Measurements from ENCODE around the gene SPPL3. TPM values are rescaled to one million over a fixed set of nuclear protein-coding genes. Genes with fewer than 3 reads are reported as not detected.

Gene SPPL3
- total RNA-seq, 1 donor from 2014 or later, result 51.3 TPM

GRCh38 chr12:120814203-120814902, 89.8 kb downstream of the SPPL3 start:
- no peak overlapping the region for H3K4me3 Mint-ChIP-seq (ENCODE audit: unreplicated experiment)
- peaks cover 27% of the 10 kb centered on the region for H3K4me1 Mint-ChIP-seq (ENCODE audit: low read depth)
- no peak for TF ChIP-seq CTCF (IDR thresholded peaks at IDR 0.05)
- DNase-seq (ENCODE audit: low spot score), result no peak
- no peaks in the 10 kb centered on the region for H3K9me3 Mint-ChIP-seq (ENCODE audit: low read depth)
- H3K27me3 Mint-ChIP-seq (ENCODE audit: low read depth), result no peaks in the 10 kb centered on the region
- no peak overlapping the region for H3K27ac Mint-ChIP-seq (ENCODE audit: unreplicated experiment)
- H3K36me3 Mint-ChIP-seq (ENCODE audit: low read depth), result peaks cover 6% of the 10 kb centered on the region

- Mint-ChIP-seq H3K27ac (ENCODE audit: unreplicated experiment) (no peak overlapping the region), H3K27me3 (ENCODE audit: low read depth) (no peaks in the 10 kb centered on the region), H3K36me3 (ENCODE audit: low read depth) (peaks cover 9% of the 10 kb centered on the region), H3K9me3 (ENCODE audit: low read depth) (no peaks in the 10 kb centered on the region), H3K4me1 (ENCODE audit: low read depth) (peaks cover 20% of the 10 kb centered on the region), H3K4me3 (ENCODE audit: unreplicated experiment) (no peak overlapping the region)
- no peak for DNase-seq (ENCODE audit: low spot score)
- no peak for TF ChIP-seq CTCF (IDR thresholded peaks at IDR 0.05)
Observed at GRCh38 chr12:120813588-120814153, 90.5 kb downstream of the SPPL3 start.

GRCh38 chr12:120810021-120810420, 94.1 kb downstream of the SPPL3 start:
- H3K27me3 Mint-ChIP-seq (ENCODE audit: low read depth), result no peaks in the 10 kb centered on the region
- no peak overlapping the region for H3K4me3 Mint-ChIP-seq (ENCODE audit: unreplicated experiment)
- H3K9me3 Mint-ChIP-seq (ENCODE audit: low read depth), result no peaks in the 10 kb centered on the region
- peaks cover 4% of the 10 kb centered on the region for H3K4me1 Mint-ChIP-seq (ENCODE audit: low read depth)
- TF ChIP-seq CTCF (IDR thresholded peaks at IDR 0.05), result no peak
- H3K27ac Mint-ChIP-seq (ENCODE audit: unreplicated experiment), result no peak overlapping the region
- H3K36me3 Mint-ChIP-seq (ENCODE audit: low read depth), result peaks cover 11% of the 10 kb centered on the region
- DNase-seq (ENCODE audit: low spot score), result no peak

- H3K27me3 Mint-ChIP-seq (ENCODE audit: low read depth), result no peaks in the 10 kb centered on the region
- TF ChIP-seq CTCF (IDR thresholded peaks at IDR 0.05), result no peak
- H3K9me3 Mint-ChIP-seq (ENCODE audit: low read depth), result peaks cover 6% of the 10 kb centered on the region
- peaks cover 5% of the 10 kb centered on the region for H3K36me3 Mint-ChIP-seq (ENCODE audit: low read depth)
- DNase-seq (ENCODE audit: low spot score), result no peak
- H3K27ac Mint-ChIP-seq (ENCODE audit: unreplicated experiment), result no peak overlapping the region
- H3K4me3 Mint-ChIP-seq (ENCODE audit: unreplicated experiment), result no peak overlapping the region
- H3K4me1 Mint-ChIP-seq (ENCODE audit: low read depth), result peaks cover 28% of the 10 kb centered on the region
Observed at GRCh38 chr12:120804428-120804827, 99.7 kb downstream of the SPPL3 start.

- H3K4me1 Mint-ChIP-seq (ENCODE audit: low read depth), result peaks cover 32% of the 10 kb centered on the region
- H3K4me3 Mint-ChIP-seq (ENCODE audit: unreplicated experiment), result no peak overlapping the region
- peaks cover 6% of the 10 kb centered on the region for H3K36me3 Mint-ChIP-seq (ENCODE audit: low read depth)
- peaks cover 15% of the 10 kb centered on the region for H3K9me3 Mint-ChIP-seq (ENCODE audit: low read depth)
- H3K27me3 Mint-ChIP-seq (ENCODE audit: low read depth), result no peaks in the 10 kb centered on the region
- peak overlapping the region; percentile 70 for H3K27ac Mint-ChIP-seq (ENCODE audit: unreplicated experiment)
- no peak for TF ChIP-seq CTCF (IDR thresholded peaks at IDR 0.05)
- DNase-seq (ENCODE audit: low spot score), result no peak
Observed at GRCh38 chr12:120801146-120801545, 103.0 kb downstream of the SPPL3 start.
